Measurements from ENCODE around the gene PLET1.
"Not testable (repeated sequence)": the region's sequence is repeated elsewhere in the genome, so short reads cannot be mapped to it uniquely, and the experiment has no call there.

GRCh38 chr11:112199101-112199500 is 61.6 kb downstream of the PLET1 start:
- not testable (repeated sequence) for TF ChIP-seq CTCF, POLR2A (IDR thresholded peaks at IDR 0.05)
